GM18520 (cell line): ENCODE data around the gene SNRPD3.
A peak's percentile ranks its signal among the peaks of the same experiment; 100 is the strongest.
"Not testable (repeated sequence)": the region's sequence is repeated elsewhere in the genome, so short reads cannot be mapped to it uniquely, and the experiment has no call there.

Experiments
- ATAC-seq: cut with Tn5 transposase; IDR thresholded peaks from one replicate; pipeline ENCODE4 v1.9.1; 2021; ENCODE audit not compliant: unreplicated experiment

The SNRPD3 gene

DNA sequence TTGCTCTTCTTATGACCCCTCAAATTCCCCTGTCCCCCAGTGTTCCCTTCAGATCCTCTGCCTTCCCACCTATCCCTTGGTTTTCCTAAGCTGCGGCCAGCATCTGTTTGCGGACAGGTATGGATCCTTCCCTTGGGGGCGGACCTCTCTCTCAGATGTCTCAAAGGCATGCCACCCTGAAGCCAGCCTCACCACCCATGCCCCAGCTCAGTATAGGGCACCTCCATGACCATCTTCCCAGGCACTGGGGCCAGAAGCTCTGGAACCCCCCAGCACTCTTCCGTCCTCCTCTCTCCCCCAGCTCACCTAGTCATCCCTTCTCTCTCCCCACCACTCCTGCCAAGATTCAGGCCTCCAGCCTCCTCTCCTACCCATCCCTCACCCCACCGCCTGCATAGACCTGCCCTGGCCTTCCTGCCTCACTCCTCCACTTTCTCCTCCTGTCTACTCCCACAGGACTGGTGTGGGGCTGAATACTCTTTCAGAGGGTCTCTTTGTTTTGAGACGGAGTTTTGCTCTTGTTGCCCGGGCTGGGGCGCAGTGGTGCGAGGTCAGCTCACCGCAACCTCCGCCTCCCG is 34.9 kb downstream of the SNRPD3 start:
- no peak for ATAC-seq

DNA sequence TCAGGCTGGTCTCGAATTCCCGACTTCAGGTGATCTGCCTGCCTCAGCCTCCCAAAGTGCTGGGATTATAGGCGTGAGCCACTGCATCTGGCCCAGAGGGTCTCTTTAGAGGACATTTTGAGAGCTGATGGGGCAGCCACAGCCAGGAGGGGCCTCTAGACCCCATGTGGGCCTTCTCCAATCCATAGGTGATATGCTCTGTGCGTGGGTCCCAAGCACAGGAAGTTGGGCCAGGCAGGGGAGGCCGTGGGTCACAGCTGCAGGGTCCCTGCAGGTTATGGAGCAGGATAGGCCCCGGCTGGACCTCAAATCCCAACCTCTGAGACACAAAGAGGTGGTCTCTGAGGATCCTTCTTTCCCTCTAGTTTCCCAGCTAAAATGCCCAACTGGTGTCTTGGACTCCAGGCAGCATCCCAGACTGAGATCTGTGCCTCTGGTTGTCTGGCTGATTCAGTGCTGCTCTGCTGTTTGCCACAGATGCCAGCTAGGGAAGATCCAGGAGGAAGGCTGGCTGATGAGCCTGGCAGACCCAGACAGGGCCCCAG is 35.6 kb downstream of the SNRPD3 start:
- no peak for ATAC-seq

DNA sequence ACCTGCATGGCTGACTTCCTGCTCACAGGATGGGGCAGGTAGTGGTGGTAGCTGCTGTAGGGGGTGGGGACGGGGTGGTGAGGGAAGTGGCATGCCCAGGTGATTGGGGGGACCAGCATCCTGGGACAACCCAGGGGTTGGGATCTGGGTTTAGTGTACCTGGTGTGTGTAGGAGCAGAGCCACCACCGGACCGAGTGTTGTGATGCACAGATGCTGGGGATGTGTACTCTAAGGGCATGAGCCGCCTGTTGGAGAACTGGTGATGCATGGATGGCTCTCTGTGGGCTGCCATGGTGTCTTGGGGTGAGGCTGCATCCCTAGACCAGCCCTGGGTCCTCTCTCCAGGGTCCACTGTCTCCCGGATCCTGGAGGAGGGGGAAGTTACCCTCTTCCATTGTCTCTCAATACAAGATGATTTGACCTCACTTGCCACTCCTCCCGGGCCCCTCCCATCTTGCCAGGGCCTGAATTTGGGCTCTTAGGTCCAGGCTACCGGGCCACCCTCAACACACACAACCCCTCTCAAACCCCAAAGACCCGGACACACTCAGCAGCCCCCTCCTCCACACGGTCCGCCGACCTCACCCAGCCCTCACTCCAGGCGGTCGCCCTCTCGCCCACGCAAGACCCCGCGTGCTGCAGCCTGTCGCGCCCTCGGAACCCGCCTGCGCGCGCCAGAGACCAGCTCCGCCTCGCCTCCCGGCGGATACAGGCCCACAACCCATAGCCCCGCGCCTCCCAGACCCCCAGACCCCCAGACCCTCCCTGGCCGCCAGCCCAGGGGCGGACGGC is 36.5 kb downstream of the SNRPD3 start:
- ATAC-seq: no peak

GRCh38 chr22:24592851-24593558 is 37.2 kb downstream of the SNRPD3 start, which contains the start of gene LRRC75B:
TSS of gene LRRC75B (minus strand) at chr22:24593073. CDS start at chr22:24593039, 34 bp downstream.
- ATAC-seq: peak; percentile 61

- ATAC-seq: not testable (repeated sequence)
Observed at GRCh38 chr22:24593559-24593835, 37.7 kb downstream of the SNRPD3 start.

DNA sequence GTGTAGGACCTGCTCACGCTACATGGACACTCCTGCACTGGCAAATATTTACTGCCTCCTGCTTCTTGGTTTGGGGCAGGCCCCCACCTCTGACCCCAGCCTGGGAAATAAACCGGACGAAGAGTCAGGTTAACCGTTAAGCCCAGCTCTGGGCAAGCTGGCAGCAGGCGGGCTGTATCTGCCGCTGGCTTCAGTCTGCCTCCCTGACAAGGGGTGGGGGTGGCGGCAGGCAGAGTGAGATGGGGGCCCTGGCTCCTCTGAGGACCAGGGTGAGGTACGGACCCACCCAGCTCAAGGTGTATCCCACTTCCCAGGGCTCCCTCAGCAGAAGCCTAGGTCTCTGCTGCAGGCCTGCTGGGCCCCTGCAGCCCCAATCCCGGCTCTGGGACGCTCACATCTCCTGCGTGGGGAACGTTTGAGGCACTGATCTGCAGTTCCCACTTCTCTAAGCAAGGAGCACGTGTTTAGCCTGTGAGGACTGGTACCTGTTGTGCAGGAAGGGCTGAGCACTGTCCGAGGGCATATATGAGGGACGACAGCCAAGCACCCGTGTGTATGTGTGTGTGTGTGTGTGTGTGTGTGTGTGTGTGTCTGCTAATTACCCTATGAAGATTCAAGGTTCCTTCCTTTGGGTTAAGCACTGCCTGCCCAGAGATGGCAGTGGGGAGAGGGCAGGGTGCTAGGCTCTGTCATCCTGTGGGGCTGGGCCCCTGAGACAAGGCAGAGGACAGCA is 38.2 kb downstream of the SNRPD3 start:
- ATAC-seq: no peak

- ATAC-seq: no peak
Observed at GRCh38 chr22:24594569-24595120, 38.8 kb downstream of the SNRPD3 start.

- no peak for ATAC-seq
Observed at GRCh38 chr22:24595228-24595627, 39.4 kb downstream of the SNRPD3 start.

DNA sequence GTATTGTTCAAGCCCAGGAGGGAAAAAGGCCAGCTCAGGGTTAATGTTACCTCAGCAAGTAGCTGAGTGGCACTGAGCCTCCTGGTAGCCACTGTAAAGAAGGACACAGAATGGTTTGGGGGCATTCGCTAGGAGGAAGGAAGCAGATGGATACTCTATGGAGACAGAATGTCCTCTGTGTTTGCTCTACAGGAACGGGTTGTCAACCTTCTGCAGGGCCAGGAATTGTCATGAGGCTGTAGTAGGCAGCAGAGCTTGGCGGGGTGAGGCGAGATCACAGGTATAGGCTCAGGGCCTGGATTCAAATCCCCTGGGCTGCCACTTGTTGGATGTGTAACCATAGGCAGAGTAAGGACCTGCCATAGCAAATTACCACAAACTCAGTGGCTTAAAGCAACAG is 40.1 kb downstream of the SNRPD3 start:
- ATAC-seq: no peak

DNA sequence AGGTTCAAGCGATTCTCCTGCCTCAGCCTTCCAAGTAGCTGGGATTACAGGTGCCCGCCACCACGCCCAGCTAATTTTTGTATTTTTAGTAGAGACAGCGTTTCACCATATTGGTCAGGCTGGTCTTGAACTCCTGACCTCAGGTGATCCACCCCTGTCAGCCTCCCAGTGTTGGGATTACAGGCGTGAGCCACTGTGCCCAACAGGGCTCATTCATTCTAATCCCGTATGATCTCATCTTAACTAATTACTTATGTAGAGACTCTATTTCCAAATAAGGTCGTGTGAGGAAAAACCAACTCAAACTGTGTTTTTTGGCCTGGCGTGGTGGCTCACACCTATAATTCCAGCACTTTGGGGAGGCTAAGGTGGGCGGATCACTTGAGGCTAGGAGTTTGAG is 41.3 kb downstream of the SNRPD3 start:
- not testable (repeated sequence) for ATAC-seq

GRCh38 chr22:24599514-24599913 is 43.7 kb downstream of the SNRPD3 start:
- ATAC-seq: no peak

DNA sequence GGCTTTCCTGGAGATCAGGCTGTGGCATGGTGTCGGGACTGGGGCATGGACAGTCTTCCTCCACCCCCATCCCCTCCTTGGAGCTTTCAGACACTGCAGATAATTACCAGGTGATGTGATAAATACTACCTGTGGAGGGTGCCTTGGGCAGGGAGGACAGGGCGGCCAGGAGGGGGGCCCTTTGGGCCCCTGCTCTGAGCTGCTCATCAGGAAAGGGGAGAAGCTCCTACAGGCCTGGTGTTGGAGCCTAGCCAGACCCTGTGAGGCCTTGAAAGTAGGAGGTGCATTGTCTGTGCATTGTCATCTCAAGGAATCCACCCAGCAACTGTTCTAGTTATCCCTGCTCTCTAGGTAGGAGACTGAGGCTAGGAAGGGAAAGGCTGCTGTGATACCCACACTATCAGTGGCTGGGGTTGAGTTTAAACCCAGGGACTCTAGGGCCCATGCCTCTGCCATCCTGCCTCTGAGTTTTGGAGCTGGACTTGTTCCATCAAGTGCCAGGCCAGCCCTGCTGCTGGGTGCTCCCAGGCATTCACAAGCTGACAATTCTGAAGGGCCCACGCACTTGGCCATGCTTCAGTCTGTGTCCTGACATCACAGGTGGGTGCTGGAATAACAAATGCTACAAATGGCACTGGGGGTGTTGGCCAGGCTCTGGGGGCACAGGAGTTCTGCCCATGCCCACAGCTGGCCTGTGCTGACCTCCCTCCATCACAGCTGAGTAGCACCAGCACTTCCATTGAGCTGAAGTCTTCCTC is 44.3 kb downstream of the SNRPD3 start:
- not testable (repeated sequence) for ATAC-seq

- ATAC-seq: no peak
Observed at GRCh38 chr22:24601217-24602104, 45.7 kb downstream of the SNRPD3 start.

- ATAC-seq: not testable (repeated sequence)
Observed at GRCh38 chr22:24602105-24602749, 46.4 kb downstream of the SNRPD3 start.

GRCh38 chr22:24602847-24603769 is 47.3 kb downstream of the SNRPD3 start, which contains the start of gene GGT1:
TSS of gene GGT1 (plus strand) at chr22:24603193. CDS start at chr22:24611082, 7,889 bp downstream.
- not testable (repeated sequence) for ATAC-seq

DNA sequence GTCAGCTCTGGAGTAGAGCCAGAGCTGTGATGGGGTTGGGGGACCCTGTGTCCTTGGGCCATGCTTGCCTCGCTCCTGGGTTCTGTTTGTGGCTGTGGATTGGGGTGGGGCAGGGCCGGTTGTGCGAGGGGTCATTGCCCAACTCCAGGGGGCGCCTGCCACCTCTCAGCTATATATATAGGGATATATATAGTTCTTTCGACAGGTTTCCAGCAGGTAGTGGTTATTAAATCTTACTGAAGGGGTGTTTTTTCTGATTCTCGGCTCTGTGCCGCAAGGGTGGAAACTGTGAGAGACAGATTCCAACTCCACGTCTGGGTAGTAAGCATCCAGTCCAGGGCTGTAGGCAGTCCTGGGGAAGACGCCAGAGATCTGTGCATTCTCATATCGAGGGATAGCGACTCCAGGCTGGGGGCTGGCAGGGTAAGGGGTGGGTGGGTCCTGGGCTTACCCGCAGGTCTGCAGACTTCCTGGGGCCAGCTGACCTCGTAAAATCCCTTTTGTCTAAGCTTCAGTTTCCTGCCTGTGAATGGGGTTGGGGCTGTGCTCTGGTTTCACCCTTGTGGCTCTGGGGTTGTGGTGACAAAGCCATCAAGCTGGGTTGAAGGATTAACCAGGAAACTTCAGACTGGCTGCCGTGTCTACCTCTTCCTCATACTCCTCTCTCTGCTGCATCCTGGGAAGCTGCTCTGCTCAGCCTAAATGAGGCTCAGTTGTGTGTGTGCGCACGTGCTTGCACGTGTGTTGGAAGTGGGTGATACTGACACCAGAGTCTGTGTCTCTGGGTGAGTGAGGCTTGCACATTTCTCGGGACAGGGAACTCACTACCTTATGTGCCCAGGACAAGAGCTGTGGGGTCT is 48.2 kb downstream of the SNRPD3 start:
- not testable (repeated sequence) for ATAC-seq
